NCI-H1092 treated with DMSO at 0.1 percent for 48 hours (cell line): ENCODE results near the gene SNX32.
A peak's percentile ranks its signal among the peaks of the same experiment; 100 is the strongest.

Experiments used
- DNase-seq: peaks from one replicate; lab custom pipeline; 2025; lab: John Stamatoyannopoulos, UW

Gene SNX32

GRCh38 chr11:65857500-65857852 is 23.7 kb downstream of the SNX32 start:
- peak; percentile 80 for DNase-seq

DNA sequence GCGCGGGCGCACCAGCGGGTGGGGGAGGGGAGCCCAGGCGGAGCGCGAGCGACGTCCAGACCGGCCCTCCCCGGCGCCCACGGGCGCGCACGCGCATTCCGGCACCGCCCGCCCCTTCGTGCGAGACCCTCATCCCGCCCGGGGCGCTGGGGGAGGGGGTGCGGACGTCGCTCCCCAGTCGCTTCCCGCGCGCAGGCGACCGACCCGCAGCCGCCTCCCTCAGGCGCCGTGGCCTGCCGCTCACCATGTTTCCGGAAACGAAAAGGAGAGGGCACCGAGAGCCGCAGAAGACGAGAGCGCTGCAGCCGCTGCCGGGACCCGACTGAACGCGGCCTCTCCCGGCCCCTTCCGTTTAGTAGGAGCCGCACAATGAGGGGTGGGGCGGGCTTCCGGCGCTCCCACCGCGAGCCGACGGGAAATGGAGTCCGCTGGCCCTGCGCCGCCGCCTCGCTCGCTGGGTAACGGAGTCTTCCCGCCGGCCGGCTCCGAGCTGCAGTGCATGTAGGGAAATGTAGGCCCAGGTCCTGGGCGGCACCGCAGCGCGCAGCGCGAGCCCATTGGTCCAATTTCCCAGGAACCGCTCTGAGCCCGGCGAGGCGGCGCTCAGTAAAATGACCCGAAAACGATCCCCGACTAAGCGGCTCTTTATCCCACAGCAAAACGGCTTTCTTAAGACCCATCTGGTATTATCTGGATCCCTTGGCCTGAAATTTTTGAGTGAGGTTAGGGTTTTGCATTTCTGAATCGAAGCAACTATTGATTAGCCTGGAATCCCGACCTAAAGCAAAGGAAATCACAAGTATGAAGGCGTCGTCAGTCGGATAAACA is 24.3 kb downstream of the SNX32 start, which contains the start of gene CFL1:
CFL1 (minus strand) TSS at position 328 of the 828 bp plus-strand sequence; CDS start at position 247, 81 bp downstream.
- peak; percentile 99 for DNase-seq

GRCh38 chr11:65858681-65859087 is 24.9 kb downstream of the SNX32 start:
- DNase-seq = no peak

DNA sequence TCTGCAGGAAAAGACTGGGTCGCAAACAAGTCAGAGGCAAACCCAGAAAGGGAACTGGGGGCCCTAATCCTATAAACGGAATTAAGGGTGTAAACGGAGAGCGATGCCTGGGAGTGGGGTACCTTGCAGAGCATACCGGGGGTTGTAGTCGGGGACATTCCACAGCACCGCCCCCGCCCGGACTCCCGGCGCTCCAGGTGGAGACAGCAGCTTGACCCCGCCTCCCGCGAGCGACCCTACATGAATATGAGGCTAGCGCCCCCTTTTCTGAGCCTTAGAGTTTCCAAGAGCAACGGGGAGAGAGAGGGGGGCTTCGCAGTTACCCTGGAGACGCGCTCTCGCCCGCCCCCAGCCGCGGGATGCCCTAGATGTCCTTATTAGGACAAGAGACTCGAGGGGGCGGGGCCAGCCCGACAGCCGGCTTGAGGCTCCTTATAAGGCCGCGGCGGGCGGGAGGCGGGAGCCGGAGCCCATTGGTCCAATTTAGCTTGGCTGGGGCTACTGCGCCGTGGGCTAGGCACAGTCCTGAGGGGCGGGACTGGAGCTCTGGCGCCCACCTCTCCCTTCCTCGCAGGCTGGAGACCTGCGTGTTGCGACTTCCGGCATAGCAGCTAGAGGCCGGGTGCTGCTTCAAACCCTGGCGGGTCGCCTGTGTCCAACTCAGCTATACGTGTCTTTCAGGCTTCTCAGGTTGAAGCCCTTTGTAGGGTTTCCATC is 25.5 kb downstream of the SNX32 start:
- DNase-seq = peak; percentile 99

DNA sequence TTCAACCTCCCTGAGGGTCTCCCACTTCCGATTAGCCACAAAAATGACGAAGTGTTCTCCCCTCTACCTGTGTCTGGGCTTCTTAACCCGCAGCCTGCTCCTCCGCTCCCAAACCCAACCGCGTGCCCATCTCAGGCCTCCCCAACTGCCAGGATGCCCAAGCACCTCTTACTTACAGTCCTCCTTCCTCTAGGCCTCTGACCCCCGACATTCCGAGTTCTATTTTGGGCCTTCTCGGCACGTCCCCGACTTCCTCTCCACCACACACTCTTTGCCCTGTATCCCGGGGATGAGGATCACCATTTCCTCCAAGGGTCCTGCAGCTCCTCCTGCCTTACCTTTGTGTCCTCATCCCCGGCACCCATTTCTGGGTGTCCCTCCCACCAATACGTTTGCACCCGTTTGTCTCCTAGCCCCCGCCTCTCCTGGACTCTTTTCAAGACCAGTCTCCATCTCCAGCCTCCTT is 26.1 kb downstream of the SNX32 start:
- peak; percentile 86 for DNase-seq

GRCh38 chr11:65860278-65861164 is 26.8 kb downstream of the SNX32 start, which contains the start of gene MUS81:
TSS of gene MUS81 (plus strand) at chr11:65860433. CDS start at chr11:65860754, 321 bp downstream.
- DNase-seq = peak; percentile 99

GRCh38 chr11:65861165-65861505 is 27.4 kb downstream of the SNX32 start:
- DNase-seq = no peak

DNA sequence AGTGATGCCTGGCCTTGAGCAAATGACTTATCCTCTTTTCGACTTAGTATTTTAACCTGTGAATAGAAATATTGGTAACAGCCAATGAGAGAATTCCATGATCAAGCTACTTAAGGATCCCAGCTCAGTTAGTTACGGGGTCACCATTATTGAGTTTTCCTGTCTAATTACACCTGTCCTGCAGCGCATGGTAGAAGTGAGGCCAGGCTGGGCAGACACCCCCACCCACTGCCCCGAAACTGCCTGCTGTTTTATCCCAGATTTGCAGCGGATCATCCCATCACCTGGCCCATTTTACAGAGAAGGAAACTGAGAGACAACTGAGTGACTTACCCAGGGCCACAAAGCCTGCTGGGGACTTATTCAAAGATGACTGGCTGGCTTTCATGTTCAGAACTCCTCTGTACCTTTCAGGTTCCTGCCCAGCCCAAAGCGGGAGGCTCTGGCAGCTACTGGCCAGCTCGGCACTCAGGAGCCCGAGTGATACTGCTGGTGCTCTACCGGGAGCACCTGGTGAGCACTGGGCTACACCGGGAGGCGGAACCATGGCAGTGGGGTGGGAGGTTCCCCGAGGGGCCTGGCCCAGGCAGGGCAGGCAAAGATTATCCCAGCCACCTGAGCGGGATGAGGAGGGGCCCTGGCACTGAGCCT is 27.9 kb downstream of the SNX32 start:
- no peak for DNase-seq

DNA sequence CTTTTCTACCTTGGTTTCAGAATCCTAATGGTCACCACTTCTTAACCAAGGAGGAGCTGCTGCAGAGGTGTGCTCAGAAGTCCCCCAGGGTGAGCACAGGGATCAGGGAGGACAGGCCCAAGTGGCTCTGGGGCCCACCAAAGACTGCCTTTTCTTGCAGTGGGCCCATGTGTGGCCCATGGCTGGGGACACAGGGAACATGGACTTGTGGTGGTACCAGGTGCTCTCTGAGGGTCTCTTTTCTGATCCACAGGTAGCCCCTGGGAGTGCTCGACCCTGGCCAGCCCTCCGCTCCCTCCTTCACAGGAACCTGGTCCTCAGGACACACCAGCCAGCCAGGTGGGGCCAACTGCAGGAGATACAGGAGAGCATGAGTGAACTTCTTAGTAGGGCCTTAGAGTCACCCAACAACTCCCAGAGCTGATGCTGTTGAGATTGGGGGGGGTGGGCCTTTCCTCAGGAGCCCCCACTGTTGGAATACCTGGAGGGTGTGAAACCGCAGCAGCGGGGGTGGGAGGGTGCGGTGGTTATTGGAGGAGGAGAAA is 28.5 kb downstream of the SNX32 start:
- DNase-seq = no peak

GRCh38 chr11:65862941-65863888 is 29.5 kb downstream of the SNX32 start:
- no peak for DNase-seq

GRCh38 chr11:65863889-65864705 is 30.3 kb downstream of the SNX32 start:
- no peak for DNase-seq

- no peak for DNase-seq
Measured at GRCh38 chr11:65864706-65865471, 31.1 kb downstream of the SNX32 start.

- no peak for DNase-seq
Measured at GRCh38 chr11:65865550-65866172, 31.9 kb downstream of the SNX32 start.

DNA sequence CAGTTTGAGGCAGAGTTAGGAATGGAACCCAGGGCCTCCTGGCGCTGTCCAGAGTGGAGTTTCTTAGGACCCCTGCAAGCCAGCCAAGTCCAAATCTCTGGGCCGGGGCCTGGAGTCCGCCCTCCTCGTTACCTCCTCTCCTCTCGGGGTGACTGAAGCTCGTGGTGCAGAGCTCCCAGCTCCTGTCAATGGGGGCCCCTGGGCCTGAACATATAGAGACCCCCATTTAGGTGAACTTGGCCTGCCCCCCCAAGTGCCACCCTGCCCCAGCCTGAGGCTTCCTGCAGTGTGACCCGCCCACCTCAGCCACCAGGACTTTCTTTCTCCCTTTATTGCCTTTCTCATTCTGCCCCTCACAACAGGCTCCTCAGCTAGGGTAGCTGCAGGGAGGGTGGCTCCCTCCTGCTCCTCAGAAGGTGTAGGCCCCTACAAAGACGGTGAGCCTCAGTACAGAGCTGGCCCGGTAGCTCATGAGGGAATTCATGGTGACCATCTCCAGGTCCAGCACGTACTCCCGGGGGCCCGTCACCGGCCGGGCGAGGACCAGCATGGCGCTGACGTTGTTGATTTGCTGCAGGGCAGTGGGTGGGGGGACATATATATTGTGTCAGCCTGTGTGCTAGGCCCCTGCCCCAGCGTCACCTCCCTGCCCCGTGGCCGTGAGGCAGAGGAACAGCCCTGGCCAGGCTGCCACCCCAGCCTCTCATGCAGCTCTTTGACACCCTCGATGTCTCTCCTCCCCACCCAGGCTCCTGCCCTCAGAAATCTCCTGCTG is 32.9 kb downstream of the SNX32 start:
- DNase-seq = no peak

DNA sequence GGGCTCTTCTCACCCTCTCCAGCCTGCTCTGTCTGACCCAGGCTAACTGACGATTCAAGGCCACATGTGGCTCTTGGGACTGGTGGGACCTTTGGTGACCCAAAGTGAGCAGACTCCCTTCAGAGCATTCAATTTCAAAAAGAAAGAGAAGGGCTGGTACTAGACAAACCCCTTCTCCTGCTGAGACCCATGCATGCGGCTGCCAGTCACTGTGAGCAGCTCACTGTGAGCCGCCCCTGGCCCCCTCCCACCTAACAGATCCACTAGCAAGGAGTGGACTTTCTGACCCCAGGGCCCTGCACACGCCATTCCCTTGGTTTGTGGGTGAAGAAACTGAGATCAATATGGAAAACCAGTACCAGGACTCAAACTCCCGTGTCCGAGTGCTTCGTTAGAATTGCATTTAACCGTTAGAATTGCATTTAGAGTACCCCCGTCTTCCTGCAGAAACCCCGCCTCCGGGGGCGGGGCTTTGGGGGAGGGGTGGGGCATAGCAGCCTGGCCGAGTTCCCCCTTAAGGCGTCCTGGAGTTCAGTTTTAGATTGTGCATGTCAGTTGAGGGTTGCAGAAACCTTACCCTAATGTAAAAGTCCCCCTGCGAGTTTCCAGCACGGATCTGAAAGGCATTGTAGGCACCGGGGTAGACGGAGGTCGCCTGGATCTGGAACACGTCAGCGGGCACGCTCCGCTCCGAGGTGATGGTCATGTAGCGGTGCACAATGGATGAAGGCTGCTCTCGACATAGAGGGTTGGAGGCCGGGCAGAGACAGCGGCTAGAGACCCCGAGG is 33.7 kb downstream of the SNX32 start:
- DNase-seq = no peak

GRCh38 chr11:65868076-65868667 is 34.4 kb downstream of the SNX32 start:
- no peak for DNase-seq
